Measurements from ENCODE around the gene ARID1A. TPM values are rescaled to one million over a fixed set of nuclear protein-coding genes. Genes with fewer than 3 reads are reported as not detected.
A peak's percentile ranks its signal among the peaks of the same experiment; 100 is the strongest.

Gene ARID1A
- total and polyA plus RNA-seq, 9 of the 15 experiments (the other 6 are each of a cell fraction or from before 2014, with no cell fraction given): 8.3 to 88.3 (median 22.5) TPM

GRCh38 chr1:26781206-26781825, 85.5 kb downstream of the ARID1A start (continued):
- TF ChIP-seq MEIS2 (IDR thresholded peaks at IDR 0.05; ENCODE audit: partially characterized antibody) (no peak), MAFF (IDR thresholded peaks at IDR 0.05; ENCODE audit: low read length) (peak; percentile 42; the same call in 1 of the 2 replicates), SMARCA4 (IDR thresholded peaks at IDR 0.05) (no peak), MECOM (CRISPR knock-in tag; IDR thresholded peaks at IDR 0.05) (no peak), KDM2B (CRISPR knock-in tag; IDR thresholded peaks at IDR 0.05) (no peak), ILK (tag; IDR thresholded peaks at IDR 0.05; ENCODE audit: borderline replicate concordance, low read depth) (no peak), C11orf30 (IDR thresholded peaks at IDR 0.05; ENCODE audit: low read depth) (peak; percentile 60; the same call in 1 of the 2 replicates), SMAD3 (CRISPR knock-in tag; conservative IDR thresholded peaks at IDR 0.05) (no peak), GABPB2 (CRISPR knock-in tag; conservative IDR thresholded peaks at IDR 0.05) (no peak), KDM5B (IDR thresholded peaks at IDR 0.05; ENCODE audit: insufficient replicate concordance, low read depth, low read length) (no peak), ARID4B (CRISPR knock-in tag; IDR thresholded peaks at IDR 0.05) (no peak), FOXA1 (IDR thresholded peaks at IDR 0.05; ENCODE audit: borderline replicate concordance) (no peak)

Measured in K562 (cell line).